ENCODE results near the gene MAP6. TPM values are rescaled to one million over a fixed set of nuclear protein-coding genes. Genes with fewer than 3 reads are reported as not detected.

MAP6 gene
- 1.4 to 1.9 TPM (median 1.6 TPM) in 5 replicates for total RNA-seq (2022; extraction: Qiagen RNA extraction; ENCODE audit: low read depth)

DNA sequence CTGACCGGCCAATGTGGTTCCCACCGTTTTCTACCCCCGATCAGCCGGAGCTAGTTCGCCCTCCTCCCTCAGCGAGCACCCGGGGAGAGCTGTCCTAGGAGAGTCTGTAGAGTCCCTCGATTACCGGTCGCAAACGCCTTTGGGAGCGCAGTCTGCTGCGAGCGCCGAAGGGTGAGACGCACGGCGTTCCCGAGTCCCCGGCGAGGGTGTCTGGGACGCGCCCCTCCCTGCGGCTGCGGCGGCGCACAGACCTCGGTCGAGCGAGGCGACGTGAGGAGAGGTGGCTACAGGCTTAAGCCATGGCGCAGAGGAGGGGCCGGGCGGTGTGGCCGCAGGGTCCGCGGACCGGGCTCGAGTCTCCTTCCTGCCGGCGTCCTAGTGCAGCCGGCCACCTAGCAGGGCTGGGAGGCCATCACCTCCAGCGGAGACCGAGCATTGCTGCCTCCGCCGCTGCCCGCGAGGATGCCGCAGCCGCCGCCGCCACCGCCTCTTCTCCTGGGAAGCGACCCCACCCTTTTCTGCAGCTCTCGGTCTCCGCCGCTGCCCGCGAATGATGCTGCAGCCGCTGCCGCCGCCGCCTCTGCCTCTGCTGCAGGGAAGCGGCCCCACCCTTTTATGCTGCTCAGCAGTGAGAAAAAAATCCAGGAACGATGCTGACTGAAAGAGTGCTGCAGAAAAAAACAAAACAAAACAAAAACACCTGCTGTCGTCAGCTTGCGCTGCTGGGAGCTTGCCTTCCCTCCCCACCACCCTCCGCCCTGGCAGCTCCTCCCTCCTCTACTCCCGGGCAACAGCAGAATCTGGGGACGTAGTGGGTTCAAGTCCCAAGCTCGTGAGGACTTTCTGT lies at the start of gene MAP6:
Gene MAP6, minus strand, starts transcription at position 588 of the 847 bp plus-strand sequence. CDS start 669 bp downstream, outside the sequence.

DNA sequence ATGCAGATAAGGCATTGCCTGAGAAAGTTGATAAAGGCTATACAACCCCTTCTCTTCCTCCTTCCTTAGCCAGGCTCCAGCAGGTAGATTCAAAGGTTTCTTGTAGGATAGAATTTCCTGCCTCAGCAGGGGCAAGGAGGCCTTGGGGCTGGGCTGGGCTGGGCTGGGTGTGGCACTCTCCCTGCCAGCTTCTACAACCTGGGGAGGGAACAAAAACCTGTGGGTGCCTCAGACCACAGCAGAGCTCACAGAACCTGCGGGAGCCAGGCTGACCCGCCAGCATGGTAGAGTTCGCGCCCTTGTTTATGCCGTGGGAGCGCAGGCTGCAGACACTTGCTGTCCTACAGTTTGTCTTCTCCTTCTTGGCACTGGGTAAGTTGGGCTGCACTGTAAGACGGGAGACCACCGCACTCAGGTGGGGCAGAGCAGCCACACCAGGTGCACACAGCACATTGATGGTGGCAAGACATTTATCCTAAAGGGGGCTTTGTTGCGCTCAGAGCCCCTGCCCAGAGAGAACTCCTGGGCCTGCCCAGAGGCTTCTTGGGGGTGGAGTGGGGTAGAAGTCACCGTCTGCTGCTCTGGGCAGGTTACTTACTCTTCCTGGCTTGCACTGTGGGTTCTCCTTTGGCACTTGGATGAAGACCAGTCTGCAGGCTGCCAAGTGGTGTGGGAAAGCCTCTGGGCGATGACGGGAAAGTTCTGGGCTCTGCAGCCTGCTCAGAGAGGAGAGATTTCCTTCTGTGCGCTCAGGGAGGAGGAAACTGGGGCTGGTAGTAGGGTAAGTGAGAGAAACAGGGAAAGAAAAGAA lies 49.0 kb upstream of the MAP6 start, which contains the start of gene MOGAT2:
Gene MOGAT2, plus strand, starts transcription at position 231 of the 811 bp plus-strand sequence. Its CDS starts 51 bp downstream, at position 282.

DNA sequence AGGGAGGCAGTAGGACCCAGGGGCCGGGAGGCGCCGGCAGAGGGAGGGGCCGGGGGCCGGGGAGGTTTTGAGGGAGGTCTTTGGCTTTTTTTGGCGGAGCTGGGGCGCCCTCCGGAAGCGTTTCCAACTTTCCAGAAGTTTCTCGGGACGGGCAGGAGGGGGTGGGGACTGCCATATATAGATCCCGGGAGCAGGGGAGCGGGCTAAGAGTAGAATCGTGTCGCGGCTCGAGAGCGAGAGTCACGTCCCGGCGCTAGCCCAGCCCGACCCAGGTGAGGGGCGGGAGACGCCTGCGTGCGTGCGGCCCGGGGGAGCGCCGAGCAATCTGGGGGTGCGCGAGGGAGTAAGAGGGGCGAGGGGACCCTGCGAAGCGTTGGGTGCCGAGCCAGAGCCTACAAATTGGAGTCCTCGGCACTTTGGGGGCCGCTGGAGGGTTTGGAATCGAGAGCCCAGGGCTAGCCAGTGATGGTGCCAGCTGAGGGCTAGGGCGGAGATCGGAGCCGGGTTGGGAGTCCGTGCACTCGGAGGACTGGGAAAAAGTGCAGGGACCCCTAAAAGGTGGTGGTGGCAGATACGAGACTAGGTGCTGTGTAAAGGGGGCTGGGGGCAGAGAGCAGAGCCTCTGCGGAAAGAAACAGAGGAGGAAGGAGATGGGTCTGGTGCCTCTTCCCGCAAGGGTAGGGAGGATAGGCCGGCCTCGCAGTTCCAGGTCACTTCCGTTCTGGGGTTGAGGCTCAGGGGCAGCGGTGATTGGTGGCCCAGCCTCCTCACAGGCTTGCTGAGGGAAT lies 106.6 kb downstream of the MAP6 start, which contains the start of gene SERPINH1:
Gene SERPINH1, plus strand, starts transcription at position 206 of the 788 bp plus-strand sequence. CDS start 4,097 bp downstream, outside the sequence.

Other genes with a start within 250 kb of the MAP6 start
- 0.57 to 1.4 TPM (median 1.2 TPM) in 5 replicates for gene KLHL35, start 235.8 kb downstream of the MAP6 start, total RNA-seq (2022; extraction: Qiagen RNA extraction; ENCODE audit: low read depth)
- gene GDPD5, start 143.1 kb downstream of the MAP6 start, total RNA-seq (2022; extraction: Qiagen RNA extraction; ENCODE audit: low read depth): 8.4 to 14.5 TPM (median 13.0 TPM) in 5 replicates
- 74.9 to 113 TPM (median 106 TPM) in 5 replicates for gene SERPINH1, start 106.8 kb downstream of the MAP6 start, total RNA-seq (2022; extraction: Qiagen RNA extraction; ENCODE audit: low read depth)
- gene MOGAT2, start 48.8 kb upstream of the MAP6 start, total RNA-seq (2022; extraction: Qiagen RNA extraction; ENCODE audit: low read depth): 0.05 TPM in 1 of 5 replicates, not detected in the others
- 1.1 to 3.0 TPM (median 2.1 TPM) in 5 replicates for gene DGAT2, start 99.7 kb upstream of the MAP6 start, total RNA-seq (2022; extraction: Qiagen RNA extraction; ENCODE audit: low read depth)
- gene UVRAG, start 146.2 kb upstream of the MAP6 start, total RNA-seq (2022; extraction: Qiagen RNA extraction; ENCODE audit: low read depth): 9.9 to 12.8 TPM (median 12.2 TPM) in 5 replicates

All from A549 treated with DMSO at 1 μM for 4 hours (cell line).